Stimulated activated CD8-positive, alpha-beta memory T cell treated with anti-CD3 and anti-CD28 coated beads, Interleukin-12 subunit alpha, Interleukin-12 subunit beta, amount 100 ng/mL, for 1 hour (primary cell): ENCODE data around the gene SHQ1.
"Not testable (repeated sequence)": the region's sequence is repeated elsewhere in the genome, so short reads cannot be mapped to it uniquely, and the experiment has no call there.

Experiments used
- DNase-seq: peaks from one replicate; pipeline ENCODE4 v3.0.0-alpha.2; 2020; ENCODE audit warnings: low read depth

SHQ1 gene

GRCh38 chr3:72748659-72749058 lies 99.6 kb downstream of the SHQ1 start:
- DNase-seq, result no peak

GRCh38 chr3:72746430-72747411 lies 101.5 kb downstream of the SHQ1 start:
- no peak for DNase-seq

- DNase-seq, result no peak
Measured at GRCh38 chr3:72745146-72745999, 102.9 kb downstream of the SHQ1 start.

GRCh38 chr3:72744330-72744729 lies 103.9 kb downstream of the SHQ1 start:
- DNase-seq, result no peak

GRCh38 chr3:72739531-72740466 lies 108.4 kb downstream of the SHQ1 start:
- DNase-seq, result no peak

GRCh38 chr3:72738752-72739530 lies 109.3 kb downstream of the SHQ1 start:
- peak; percentile 52 for DNase-seq

- not testable (repeated sequence) for DNase-seq
Measured at GRCh38 chr3:72735072-72735471, 113.2 kb downstream of the SHQ1 start.

- DNase-seq, result no peak
Measured at GRCh38 chr3:72733676-72734075, 114.6 kb downstream of the SHQ1 start.

- not testable (repeated sequence) for DNase-seq
Measured at GRCh38 chr3:72732666-72733345, 115.4 kb downstream of the SHQ1 start.

GRCh38 chr3:72728958-72729467 lies 119.2 kb downstream of the SHQ1 start:
- DNase-seq, result no peak

GRCh38 chr3:72728329-72728889 lies 119.8 kb downstream of the SHQ1 start:
- DNase-seq, result no peak

- DNase-seq, result no peak
Measured at GRCh38 chr3:72727726-72728125, 120.5 kb downstream of the SHQ1 start.

GRCh38 chr3:72727172-72727571 lies 121.1 kb downstream of the SHQ1 start:
- DNase-seq, result no peak

GRCh38 chr3:72725229-72725628 lies 123.0 kb downstream of the SHQ1 start:
- no peak for DNase-seq

GRCh38 chr3:72724070-72724469 lies 124.2 kb downstream of the SHQ1 start:
- no peak for DNase-seq

- no peak for DNase-seq
Measured at GRCh38 chr3:72722930-72723726, 125.1 kb downstream of the SHQ1 start.

GRCh38 chr3:72721683-72722381 lies 126.4 kb downstream of the SHQ1 start:
- DNase-seq, result no peak

GRCh38 chr3:72720566-72720965 lies 127.7 kb downstream of the SHQ1 start:
- DNase-seq, result no peak
